Measurements from ENCODE around the gene TUBG1.
"Not testable (repeated sequence)": the region's sequence is repeated elsewhere in the genome, so short reads cannot be mapped to it uniquely, and the experiment has no call there.

The TUBG1 gene

DNA sequence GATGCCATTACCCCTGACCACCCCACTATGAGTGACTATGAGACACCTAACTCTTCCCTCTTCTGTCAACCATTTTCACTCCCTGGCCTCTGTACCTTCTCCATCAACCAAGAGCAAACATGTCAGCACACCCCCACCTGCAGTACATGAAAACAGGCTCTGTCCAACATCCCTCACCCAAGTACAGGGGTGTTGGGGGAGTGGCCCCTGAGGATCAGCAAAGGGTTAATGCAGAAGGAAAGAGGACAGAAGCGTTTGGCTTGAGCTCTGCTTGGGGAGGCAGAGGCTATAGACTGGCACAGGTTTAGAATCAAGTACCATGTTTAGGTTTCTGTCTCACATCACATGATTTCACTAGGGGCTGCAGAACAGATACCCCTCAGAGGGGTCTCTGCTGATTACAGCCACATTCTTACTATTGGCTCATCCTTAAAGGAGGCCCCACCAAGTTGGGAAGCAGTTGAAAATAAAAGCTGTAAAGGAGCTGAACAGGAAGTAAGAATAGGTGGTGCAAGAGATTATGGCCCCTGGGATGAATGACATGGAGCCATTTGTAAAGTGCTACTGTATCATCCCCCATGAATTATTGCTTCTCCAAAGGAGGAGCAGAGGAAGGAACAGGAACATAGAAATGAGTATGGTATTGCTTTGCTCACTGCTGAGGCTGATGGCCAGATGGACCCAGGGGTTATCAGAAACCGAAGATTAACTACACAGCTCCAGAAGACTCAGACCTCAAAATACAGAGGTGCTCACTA, 29.5 kb upstream of the TUBG1 start:
- DNase-seq: no peak

- DNase-seq: no peak
Observed at GRCh38 chr17:42581744-42582270, 27.7 kb upstream of the TUBG1 start.

DNA sequence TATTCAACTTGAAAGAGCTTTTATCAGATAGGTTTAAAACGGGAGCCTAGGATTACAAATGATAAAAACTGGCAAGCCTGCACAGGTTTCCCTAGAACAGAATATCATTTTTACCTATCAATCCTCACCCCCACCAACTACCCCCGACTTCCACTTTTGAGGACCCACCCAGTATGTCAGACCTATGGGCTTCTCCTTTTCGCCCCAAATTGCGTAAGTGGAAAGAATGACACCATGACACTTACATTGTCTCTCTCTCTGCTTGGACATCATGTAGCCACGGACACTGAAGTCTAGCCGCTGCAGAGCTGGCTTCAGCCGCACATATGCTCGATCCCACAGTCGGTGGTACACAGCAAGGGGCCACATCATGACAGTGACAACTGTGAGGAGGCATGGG, 24.6 kb upstream of the TUBG1 start:
- no peak for DNase-seq

DNA sequence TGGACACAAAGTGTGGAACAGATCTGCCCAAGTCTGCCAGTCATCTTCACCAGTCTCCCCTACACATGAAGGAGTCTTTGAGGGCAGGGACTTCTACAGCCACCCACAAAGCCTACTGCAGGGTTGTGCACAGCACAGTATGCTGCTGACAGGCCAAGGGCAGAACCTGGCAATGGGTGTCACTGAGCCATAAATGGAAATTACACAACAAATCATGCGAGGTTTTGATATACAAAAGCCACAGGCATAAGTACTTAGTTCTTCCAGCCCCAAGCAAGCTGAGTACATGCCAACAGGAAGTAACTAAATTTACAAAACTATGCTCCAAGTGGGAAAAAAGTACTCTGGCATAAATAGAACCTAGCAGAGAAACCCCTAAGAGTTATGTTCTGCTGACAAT, 24.1 kb upstream of the TUBG1 start:
- DNase-seq: no peak

GRCh38 chr17:42586514-42587230, 22.8 kb upstream of the TUBG1 start:
- DNase-seq: no peak

DNA sequence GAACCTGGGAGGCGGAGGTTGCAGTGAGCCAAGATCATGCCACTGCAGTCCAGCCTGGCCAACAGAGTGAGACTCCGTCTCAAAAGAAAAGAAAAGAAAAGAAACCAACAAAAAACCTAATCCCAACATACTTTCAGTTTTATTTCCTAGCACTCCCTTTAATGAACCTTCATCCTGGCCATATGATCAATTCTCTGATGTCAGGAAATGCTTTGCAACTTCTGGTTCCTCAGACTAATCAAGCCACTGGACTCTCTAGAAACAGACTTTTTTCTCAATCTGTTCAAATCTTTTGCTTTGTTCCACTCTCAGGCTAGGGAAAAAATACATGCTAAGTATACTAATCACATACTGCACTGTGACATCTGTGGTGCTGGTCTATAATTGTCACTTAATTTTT, 18.6 kb upstream of the TUBG1 start:
- DNase-seq: no peak

GRCh38 chr17:42591411-42591810, 18.1 kb upstream of the TUBG1 start:
- DNase-seq: no peak

- DNase-seq: no peak
Observed at GRCh38 chr17:42596386-42596785, 13.1 kb upstream of the TUBG1 start.

GRCh38 chr17:42598905-42599304, 10.6 kb upstream of the TUBG1 start:
- no peak for DNase-seq

GRCh38 chr17:42603318-42603717, 6.2 kb upstream of the TUBG1 start:
- no peak for DNase-seq

GRCh38 chr17:42607769-42608168, 1.7 kb upstream of the TUBG1 start:
- no peak for DNase-seq

GRCh38 chr17:42608305-42609181, 940 bp upstream of the TUBG1 start:
- DNase-seq: no peak

DNA sequence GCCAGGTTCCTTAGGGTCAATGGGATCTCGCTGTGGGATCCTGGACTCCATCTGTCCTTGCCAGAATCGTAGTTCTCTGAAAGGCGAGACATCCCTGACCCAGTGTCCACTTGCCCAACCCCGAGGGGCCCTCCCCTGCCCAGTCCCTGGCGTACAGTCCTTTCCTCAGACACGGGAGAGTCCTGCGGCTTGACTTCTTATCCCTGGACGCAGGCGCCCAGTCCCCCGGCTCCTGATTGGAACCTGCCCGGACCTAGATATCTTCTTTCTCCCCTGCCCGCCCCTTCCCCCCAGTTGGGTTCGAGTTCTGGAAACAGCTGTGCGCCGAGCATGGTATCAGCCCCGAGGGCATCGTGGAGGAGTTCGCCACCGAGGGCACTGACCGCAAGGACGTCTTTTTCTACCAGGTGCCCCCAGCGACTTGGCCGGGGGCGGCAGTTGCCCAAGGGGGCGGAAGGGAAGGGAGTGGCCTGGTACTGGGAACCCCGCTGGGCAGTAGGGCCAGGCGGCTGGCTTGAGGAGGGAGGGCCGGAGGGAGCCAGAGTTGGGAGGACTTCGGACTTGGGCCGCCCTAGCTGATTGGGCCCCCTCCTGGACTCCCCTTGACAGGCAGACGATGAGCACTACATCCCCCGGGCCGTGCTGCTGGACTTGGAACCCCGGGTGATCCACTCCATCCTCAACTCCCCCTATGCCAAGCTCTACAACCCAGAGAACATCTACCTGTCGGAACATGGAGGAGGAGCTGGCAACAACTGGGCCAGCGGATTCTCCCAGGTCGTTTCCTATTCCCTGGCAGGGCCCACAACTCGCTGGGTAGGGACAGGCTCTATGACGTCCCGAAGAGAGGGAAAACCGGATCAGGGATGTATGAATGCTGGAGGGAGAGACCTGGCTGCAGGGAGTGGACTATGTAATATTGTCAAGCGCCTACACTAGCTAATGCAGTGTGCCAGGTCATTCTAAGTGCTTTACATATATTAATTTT, 625 bp downstream of the TUBG1 start:
- DNase-seq: peak; percentile 43

DNA sequence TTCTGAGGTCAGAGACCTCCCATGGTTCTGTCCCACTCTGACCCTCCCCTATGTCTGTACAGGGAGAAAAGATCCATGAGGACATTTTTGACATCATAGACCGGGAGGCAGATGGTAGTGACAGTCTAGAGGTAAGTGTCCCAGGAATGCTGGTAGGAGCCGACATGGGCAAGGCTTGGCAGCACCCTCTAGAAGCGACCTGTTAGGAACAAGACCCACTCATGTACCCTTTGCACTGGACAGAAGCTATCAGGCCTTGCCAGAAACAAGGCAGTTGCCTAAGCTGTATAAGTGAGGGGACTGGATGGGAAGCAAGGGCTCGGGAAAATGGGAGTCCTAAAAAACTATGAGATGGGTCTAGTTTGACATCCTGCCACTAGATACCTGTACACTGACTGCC, 2.5 kb downstream of the TUBG1 start:
- DNase-seq: no peak

GRCh38 chr17:42613699-42614295, 4.3 kb downstream of the TUBG1 start:
- DNase-seq: no peak

DNA sequence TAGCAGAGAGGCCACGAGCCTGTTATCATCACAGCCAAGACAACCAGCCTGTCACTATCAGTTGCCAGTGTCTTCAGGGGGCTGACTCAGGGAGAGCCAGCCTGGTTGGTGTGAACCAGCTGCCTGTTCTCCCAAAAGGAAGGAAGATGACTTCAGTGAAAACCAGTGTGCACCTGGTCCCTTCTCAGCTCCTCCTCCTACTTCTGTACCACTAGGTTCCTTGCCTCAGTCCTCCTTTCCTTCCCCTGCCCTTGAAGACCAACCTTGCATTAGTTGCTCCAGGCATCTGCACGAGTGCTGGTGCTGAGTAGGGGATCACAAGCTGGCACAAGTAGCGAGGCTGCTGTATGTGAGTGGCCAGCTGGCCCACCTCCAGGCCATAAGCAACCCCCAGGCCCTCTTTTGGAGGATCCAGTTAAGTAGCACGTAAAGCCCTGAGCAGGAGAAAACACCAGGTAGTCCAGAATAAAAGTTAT, 8.5 kb downstream of the TUBG1 start:
- DNase-seq: no peak

- DNase-seq: no peak
Observed at GRCh38 chr17:42618442-42619150, 9.1 kb downstream of the TUBG1 start.

- DNase-seq: not testable (repeated sequence)
Observed at GRCh38 chr17:42621987-42622386, 12.5 kb downstream of the TUBG1 start.

DNA sequence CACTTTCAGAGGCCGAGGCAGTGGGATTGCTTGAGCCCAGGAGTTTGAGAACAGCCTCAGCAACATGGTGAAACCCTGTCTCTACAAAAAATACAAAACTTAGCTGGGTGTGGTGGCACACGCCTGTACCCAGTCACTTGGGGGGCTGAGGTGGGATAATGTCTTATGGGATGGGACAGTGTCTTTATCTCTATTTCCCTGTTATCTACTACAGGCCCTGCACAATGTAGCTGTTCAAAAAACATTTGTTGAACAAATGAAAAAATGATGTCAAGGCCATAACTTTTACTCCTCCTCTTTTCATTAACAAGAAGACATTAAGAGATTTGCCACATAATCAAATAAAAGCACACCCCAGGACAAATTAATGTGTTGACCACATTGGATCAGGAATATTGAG, 13.8 kb downstream of the TUBG1 start:
- DNase-seq: no peak

DNA sequence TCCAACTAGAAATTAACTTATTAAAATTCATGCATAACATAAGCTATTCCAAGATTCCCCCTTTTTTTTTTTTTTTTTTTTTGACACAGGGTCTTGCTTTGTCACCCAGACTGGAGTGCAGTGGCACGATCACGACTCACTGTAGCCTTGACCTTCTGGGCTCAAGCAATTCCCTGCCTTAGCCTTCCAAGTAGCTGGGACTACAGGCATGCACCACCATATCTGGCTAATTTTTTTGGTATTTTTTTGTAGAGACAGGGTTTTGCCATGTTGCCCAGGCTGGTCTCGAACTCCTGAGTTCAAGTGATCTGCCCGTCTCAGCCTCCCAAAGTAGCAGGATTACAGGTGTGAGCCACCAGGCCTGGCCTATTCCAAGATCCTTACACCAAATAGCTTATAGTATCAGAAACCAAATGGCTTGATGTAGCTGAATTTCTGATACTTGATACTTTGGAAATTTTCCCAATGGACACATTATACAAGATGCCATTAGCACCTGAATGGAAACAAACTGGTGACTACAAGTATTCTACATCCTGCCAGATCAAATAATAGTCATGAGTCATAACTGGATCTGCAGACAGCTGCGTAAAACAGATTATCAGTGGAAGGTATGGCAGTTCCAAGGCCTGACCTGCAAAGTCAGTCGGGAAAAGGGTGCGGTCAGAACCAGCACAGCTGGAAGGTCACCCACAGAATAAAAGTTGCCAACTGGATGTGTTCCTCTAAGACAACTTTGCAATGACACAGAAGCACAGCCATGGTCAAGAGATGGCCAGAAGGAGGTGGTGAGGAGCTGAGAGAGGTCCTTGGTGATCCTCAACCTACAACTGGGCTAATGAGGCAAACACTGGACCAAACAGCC, 14.5 kb downstream of the TUBG1 start:
- no peak for DNase-seq

All from T1000 (cell line).